SW480 (cell line): Measurements from ENCODE around the gene ZNF410.
"Not testable (repeated sequence)": the region's sequence is repeated elsewhere in the genome, so short reads cannot be mapped to it uniquely, and the experiment has no call there.

Source experiments
- DNase-seq: peaks from one replicate; pipeline ENCODE4 v3.0.0-alpha.2; 2016; ENCODE audit warnings: low spot score

The ZNF410 gene

DNA sequence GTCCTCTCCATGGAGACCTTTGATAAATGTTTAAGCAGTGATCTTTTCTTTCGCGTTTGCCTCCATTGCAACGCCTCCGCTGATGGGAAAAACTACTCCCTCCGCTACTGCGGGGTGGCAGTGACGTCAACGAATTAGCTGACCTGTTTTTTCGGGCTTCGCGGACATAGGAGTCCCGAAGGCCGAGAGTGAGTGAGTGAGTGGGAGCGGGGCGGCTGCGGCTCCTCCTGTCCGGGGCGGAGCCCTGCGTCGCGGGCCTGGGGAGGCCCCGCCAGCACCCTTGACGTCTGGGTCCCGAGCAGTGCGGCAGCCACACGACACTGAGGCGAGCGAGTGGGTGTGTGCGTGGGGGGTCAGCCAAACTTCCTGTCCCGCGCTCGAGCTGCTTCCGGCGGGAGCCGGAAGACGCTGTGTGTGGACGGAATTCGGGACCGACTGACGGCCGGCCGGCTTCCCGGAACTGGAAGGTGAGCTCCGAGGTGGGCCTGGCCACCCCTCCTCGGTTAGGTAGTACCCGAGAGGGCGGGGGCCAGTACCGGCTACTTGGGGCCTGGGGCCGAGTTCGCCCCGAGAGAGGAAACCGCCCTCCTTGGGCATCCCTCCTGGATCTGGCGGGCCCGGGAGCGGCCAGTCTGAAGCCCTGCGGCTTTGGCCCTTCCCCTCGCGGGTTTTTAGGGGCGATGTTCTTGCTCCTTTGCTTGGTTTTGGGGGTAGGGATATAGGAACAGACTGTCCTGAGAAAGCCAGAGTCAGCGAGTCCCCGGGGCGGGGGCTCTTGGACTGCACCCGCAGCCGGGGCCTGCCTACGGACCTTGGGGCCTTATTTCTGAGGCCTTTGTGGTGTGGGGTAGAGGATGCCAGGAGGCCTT is at the start of gene ZNF410:
Gene ZNF410, plus strand, starts transcription at position 411 of the 869 bp plus-strand sequence. CDS start 5,317 bp downstream, outside the sequence.
- peak; percentile 98 for DNase-seq

DNA sequence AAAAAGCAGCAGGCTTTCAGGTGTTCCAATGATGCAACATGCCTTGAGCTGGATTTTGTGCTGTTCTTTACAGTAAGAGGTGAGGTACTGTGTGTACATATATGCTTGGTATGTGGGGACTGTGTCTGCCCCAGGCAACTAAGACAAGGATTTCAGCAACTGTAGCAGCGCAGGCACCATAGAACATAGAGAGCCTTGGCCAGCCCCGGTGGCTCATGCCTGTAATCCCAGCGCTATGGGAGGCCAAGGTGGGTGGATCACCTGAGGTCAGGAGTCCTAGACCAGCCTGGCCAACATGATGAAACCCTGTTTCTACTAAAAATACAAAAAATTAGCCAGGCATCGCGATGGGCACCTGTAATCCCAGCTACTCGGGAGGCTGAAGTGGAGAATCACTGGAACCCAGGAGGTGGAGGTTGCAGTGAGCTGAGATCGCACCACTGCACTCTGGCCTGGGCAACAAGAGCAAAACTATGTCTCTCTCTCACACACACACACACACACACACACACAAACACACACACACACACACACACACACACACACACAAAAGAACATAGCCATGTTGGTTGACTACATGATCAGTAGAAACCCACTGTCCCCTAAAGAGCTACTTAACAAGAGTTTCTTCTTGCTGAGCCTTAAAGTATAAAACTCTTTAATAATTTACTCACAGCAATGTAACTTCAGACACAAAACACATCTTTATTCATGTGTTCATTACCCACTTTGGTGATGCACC is 48.2 kb upstream of the ZNF410 start:
- DNase-seq = not testable (repeated sequence)

DNA sequence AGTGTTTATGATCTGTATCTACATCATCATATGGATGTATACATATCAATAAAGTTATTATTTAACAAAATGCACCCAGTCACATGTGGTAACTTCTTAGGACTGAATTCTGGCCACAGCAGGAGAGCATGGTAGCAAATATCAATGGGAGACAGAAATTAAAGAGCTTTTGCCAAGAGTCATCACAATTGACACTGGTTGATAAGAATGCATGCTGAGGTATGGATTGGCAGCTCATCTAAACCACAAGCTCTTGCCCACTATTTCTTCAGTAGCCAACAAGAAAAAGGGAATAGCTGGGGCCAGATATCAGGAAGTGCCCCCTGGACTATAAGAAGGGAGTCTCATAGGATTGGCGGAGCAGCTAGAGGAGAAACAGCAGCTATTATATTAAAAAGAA is 44.5 kb upstream of the ZNF410 start:
- no peak for DNase-seq

- DNase-seq = no peak
Measured at GRCh38 chr14:73842851-73843250, 43.8 kb upstream of the ZNF410 start.

GRCh38 chr14:73843296-73843695 is 43.4 kb upstream of the ZNF410 start:
- DNase-seq = no peak

GRCh38 chr14:73846947-73847346 is 39.7 kb upstream of the ZNF410 start:
- DNase-seq = no peak

DNA sequence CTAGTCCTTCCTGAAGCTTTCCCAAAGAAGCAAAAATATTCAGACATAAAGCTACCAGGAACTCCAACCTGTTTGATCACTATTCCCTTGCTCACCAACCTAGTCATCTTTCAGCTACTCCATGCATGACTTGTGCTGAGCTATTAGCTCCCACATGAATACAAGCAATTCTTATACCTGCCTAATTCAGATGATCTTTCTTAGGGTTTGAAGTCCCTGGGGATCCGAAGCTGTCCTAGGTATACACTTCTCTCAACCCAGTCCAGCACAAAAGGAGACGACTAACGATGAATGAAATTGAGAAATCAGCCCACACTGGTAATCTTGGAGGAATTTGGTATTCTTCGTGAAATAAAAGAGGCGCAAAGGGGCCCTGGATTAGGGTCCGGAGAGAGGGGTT is 35.7 kb upstream of the ZNF410 start:
- peak; percentile 54 for DNase-seq

DNA sequence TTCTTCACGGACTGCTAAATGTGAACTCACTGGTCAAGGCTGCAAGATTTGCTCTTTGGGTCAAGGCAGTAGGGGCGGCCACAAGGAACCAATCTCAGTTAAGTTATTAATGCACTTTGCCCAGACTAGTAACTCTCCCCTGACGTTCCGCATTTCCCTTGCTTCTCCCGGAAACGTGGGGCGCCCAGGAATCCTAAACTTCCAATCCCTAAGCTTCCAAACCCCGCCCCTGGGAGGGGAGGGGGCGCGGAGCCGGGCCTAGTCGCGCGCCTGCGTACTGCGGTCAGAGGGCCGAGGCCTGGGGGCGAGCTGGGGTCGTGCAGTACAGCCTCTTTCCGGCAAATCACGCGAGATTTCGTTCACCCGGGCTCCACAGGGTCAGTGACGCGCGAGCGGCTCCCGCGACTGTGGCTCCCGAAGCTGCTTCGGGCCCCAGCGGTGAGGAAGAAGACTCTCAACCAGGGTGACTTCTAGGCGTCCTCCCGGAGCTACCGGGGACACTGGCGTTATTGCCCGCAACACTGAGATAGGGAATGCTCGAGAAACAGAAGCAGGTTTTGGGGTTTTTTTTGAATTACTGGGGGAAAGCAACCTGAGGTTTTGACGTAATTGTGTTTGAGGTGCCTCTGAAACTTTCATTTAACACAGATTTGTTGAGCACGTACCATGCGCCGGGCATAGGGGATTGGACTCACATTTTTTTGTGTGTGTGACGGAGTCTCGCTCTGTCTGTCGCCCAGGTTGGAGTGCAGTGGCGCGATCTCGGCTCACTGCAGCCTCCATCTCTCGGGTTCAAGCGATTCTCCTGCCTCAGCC is 34.9 kb upstream of the ZNF410 start, which contains the start of gene PTGR2:
Gene PTGR2, plus strand, starts transcription at position 265 of the 816 bp plus-strand sequence. CDS start 7,032 bp downstream, outside the sequence.
- DNase-seq = peak; percentile 95

GRCh38 chr14:73859145-73859544 is 27.5 kb upstream of the ZNF410 start:
- DNase-seq = no peak

- DNase-seq = no peak
Measured at GRCh38 chr14:73861073-73861472, 25.6 kb upstream of the ZNF410 start.

DNA sequence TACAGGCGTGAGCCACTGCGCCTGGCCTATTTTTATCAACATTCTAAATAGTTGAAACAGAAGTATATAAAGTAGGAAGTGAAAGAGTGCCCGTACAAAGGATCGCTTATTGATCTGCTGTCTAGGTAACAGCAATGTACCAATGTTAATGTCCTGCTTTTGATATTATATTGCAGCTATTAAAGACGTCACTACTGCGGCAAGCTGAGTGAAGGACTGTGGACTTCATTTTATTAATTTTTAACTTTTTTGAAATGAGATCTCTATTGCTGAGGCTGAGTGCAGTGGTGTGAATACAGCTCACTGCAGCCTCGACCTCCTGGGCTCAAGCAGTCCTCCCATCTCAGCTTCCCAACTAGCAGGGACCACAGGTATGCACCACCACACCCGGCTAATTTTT is 24.2 kb upstream of the ZNF410 start:
- no peak for DNase-seq

GRCh38 chr14:73863209-73863608 is 23.4 kb upstream of the ZNF410 start:
- DNase-seq = no peak

DNA sequence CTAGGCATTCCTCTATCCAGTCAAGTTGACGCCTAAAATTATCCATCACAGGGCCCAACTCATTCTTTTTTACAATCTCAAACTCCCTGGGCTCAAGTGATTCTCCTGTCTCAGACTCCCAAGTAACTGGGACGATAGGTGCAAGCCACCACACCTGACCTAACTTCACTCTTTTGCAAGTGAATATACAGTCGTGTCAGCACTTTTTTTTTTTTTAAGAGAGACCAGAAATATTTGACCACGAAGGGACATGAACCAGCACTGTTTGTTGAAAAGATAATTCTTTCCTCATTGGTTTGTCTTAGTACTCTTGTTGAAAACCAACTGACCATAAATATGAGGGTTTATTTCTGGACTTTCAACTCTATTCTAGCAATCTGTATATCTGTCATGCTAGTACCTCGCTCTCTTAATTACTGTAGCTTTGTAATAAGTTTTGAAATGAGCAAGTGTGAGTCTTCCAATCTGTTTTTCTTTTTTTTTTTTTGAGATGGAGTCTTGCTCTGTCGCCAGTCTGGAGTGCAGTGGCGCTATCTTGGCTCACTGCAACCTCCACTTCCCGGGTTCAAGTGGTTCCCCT is 21.0 kb upstream of the ZNF410 start:
- no peak for DNase-seq

- not testable (repeated sequence) for DNase-seq
Measured at GRCh38 chr14:73869754-73870153, 16.9 kb upstream of the ZNF410 start.

DNA sequence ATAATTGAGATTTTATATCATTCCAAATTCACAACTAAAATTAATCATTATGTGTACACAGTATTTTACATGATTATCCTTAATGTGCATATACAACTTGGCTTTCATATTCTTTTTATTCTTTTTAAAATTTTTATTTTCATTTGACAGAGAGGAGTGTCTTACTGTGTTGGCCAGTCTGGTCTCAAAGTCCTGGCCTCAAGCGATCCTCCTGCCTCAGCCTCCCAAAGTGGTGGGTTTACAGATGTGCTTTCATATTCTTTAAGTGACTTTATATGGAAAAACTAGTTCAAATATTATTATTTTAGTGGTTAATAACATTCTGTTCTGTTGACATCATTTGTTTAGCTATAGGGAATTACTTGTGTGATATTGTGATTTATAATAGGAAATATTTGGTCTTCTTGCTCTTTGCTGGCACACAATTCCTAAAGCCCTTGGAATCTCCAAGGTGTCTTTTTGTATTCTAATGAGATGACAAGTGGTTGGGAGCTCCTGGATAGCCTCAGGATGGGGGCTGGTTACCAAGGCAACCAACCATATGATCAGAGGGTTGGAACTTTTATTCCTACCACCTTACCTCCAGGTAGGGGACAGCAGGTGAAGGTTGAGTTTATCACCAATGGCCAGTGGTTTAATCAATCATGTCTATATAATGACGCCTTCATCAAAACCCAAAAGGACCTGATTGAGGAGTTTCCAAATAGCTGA is 16.0 kb upstream of the ZNF410 start:
- DNase-seq = no peak

GRCh38 chr14:73873660-73874059 is 13.0 kb upstream of the ZNF410 start:
- DNase-seq = no peak

DNA sequence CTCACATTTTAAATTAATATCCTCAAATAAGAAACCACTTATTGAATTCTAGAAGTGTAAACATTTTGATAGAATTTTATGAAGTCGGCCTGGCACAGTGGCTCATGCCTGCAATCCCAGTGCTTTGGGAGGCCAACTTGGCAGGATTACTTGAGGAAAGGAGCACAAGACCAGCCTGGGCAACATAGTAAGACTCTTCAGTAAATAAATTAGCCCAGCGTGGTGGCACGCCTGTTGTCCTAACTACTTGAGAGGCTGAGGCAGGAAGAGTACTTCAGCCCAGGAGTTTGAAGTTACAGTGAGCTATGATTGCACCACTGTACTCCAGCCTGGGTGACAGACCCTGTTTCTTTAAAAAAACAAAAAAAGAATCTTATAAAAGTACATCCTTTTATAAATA is 8.9 kb upstream of the ZNF410 start:
- DNase-seq = no peak

- no peak for DNase-seq
Measured at GRCh38 chr14:73878436-73878835, 8.2 kb upstream of the ZNF410 start.

GRCh38 chr14:73879027-73879426 is 7.6 kb upstream of the ZNF410 start:
- no peak for DNase-seq

- no peak for DNase-seq
Measured at GRCh38 chr14:73884438-73885190, 2.0 kb upstream of the ZNF410 start.

GRCh38 chr14:73887318-73887616 is 608 bp downstream of the ZNF410 start:
- DNase-seq = no peak
